DND-41 (cell line): ENCODE measurements around the gene DUSP6.

Source experiments
- CTCF ChIP-seq: IDR thresholded peaks from 2 replicates; pipeline ENCODE4 v1.5.1; 2012; ENCODE audit warnings: borderline replicate concordance, low read length, moderate library complexity, mild to moderate bottlenecking; ENCODE audit not compliant: poor library complexity, severe bottlenecking; ENCODE audit errors: extremely low read depth
- EZH2 ChIP-seq: IDR thresholded peaks from 3 replicates; pipeline ENCODE4 v1.6.1; 2012; ENCODE audit warnings: borderline replicate concordance, low read depth, mild to moderate bottlenecking, moderate library complexity, low read length, inconsistent platforms; ENCODE audit not compliant: severe bottlenecking

DNA sequence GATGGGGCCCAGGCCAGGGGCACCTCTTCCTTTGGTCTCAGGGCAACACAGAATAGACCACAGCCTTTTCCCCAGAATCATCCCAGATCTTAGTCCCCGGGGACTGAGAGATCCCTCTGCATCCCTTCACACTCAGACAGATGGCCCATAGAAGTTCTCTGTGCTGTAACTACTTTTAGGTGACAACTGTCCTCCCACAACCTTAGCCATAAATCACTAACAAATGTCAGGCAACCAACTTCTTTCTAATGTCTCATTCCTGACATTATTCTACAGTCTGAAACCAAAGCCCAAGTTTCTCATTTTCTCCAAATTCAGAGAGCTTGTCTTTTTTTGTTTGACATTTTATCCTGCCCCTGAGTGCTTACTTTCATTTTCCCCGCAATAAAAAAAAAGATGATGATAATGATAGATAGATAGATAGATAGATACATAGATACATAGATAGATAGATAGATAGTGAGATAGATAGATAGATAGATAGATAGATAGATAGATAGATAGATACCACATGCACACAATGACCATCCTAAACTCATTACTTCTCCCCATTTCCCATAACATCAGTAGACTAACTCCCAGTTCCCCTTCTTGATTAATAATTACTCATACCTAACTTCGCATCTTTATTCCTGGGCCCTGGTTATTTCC is 28.6 kb downstream of the DUSP6 start:
- no peak for TF ChIP-seq CTCF
- TF ChIP-seq EZH2: no peak
